GM19035 (cell line): ENCODE data around the gene ZNF559.

Source experiments
- ATAC-seq: cut with Tn5 transposase; IDR thresholded peaks from one replicate; pipeline ENCODE4 v1.9.1; 2021; ENCODE audit not compliant: unreplicated experiment

The ZNF559 gene

GRCh38 chr19:9353011-9353410 lies 29.0 kb downstream of the ZNF559 start:
- no peak for ATAC-seq

- no peak for ATAC-seq
Observed at GRCh38 chr19:9354651-9355050, 30.7 kb downstream of the ZNF559 start.

GRCh38 chr19:9362905-9363304 lies 38.9 kb downstream of the ZNF559 start, which contains the start of gene ZNF177:
TSS of gene ZNF177 (plus strand) at chr19:9363013. CDS start at chr19:9378312, 15,299 bp downstream.
- no peak for ATAC-seq

GRCh38 chr19:9370738-9371619 lies 47.0 kb downstream of the ZNF559 start:
- no peak for ATAC-seq

GRCh38 chr19:9381361-9381785 lies 57.4 kb downstream of the ZNF559 start:
- ATAC-seq, result no peak
